ENCODE measurements around the gene R3HDML.
"Not testable (repeated sequence)": the region's sequence is repeated elsewhere in the genome, so short reads cannot be mapped to it uniquely, and the experiment has no call there.

R3HDML gene

GRCh38 chr20:44331201-44331600, 5.6 kb upstream of the R3HDML start:
- no peak for DNase-seq

GRCh38 chr20:44334306-44334705, 2.5 kb upstream of the R3HDML start:
- DNase-seq, result no peak

DNA sequence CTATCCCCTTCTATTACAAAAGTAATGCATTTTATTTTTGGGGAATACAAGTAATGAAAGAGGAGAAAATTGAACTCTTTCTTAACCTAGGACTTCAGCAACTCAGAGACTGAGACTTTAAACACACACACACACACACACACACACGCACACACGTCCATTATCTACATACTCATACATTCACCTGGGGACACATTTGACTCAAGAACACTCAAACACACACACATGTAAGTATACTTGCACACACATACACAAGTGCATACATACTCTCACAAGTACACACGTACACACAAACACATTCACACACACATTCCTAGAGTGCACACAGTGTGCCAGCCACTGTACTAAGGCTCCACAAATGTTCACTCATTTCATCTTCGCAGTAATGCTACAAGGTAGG, 2.1 kb upstream of the R3HDML start:
- no peak for DNase-seq

GRCh38 chr20:44335675-44336074, 1.2 kb upstream of the R3HDML start:
- DNase-seq, result no peak

GRCh38 chr20:44336086-44336485, 757 bp upstream of the R3HDML start:
- DNase-seq, result no peak

- DNase-seq, result no peak
Measured at GRCh38 chr20:44342248-44342647, 5.4 kb downstream of the R3HDML start.

DNA sequence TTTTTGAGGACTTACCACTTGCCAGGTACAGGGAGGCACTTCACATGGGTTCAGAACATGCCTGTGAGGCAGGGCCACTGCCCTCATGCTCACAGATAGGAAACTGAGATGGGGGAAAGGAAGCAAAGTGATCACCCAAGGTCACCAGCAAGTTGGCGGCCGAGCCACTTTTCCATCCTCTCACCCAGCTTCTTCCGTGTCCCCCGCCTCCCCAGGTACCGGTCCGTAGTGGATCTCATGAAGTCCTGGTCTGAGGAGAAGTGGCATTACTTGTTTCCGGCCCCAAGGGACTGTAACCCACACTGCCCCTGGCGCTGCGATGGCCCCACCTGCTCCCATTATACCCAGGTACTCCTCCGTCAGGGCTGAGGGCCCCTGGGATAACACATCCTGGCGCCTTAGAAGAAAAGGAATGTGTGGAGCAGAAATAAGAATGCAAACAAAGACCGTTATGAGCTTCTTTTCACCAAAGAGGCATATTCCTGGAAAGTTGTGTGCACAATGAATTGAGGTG, 6.4 kb downstream of the R3HDML start:
- no peak for DNase-seq

DNA sequence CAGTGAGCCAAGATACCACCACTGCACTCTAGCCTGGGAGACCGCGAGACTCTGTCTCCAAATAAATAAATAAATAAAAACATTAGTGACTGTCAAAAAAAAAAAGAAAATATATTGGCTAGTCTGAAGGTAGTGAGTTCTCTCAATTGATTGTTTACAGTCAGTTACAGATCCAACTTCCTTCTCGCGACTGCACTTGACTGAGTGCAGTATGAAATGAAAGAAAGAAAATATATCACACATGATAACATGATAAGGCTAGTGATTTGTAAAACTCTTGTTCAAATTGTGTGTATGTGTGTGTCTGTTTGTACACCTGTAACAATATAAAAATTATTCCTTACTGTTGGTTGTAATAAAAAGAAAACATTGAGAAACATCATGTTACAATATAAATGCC, 7.9 kb downstream of the R3HDML start:
- no peak for DNase-seq

GRCh38 chr20:44345147-44345546, 8.3 kb downstream of the R3HDML start:
- DNase-seq, result no peak

DNA sequence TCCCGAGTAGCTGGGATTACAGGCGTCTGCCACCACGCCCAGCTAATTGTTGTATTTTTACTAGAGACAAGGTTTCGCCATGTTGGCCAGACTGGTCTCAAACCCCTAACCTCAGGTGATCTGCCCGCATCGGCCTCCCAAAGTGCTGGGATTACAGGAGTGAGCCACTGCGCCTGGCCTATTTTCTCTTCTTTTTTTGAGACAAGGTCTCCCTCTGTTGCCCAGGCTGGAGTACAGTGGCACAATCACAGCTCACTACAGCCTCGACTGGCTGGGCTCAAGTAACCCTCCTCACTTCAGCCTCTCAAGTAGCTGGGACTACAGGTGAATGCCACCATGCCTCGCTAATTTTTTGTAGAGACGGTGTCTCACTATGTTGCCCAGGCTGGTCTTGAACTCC, 9.1 kb downstream of the R3HDML start:
- not testable (repeated sequence) for DNase-seq

- no peak for DNase-seq
Measured at GRCh38 chr20:44348168-44348659, 11.4 kb downstream of the R3HDML start.

- DNase-seq, result no peak
Measured at GRCh38 chr20:44349349-44349748, 12.5 kb downstream of the R3HDML start.

GRCh38 chr20:44350567-44350966, 13.7 kb downstream of the R3HDML start:
- no peak for DNase-seq

DNA sequence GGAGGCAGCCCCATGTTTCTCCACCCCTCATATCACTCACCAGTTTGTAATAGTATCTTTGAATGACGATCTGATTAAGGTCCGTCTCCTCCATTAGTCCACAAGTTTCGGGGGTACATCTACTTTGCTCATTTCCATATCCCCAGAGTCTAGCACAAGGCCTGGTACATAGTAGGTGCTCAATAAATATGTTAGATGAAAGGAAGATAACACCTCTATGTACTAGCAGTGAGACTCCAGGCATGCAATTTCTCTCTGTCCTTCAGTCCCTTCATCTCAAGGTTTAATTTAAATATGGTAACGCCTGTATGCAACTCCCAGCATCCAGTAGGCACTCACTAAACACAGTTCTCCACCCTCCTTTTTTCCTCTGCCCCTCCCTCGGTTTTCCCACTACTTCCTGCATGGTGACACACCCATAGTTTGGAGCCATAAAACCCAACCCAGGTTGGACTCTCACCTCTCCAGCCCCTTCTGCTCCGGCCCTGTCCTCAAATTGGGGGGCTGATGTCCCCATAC, 18.2 kb downstream of the R3HDML start:
- DNase-seq, result no peak

DNA sequence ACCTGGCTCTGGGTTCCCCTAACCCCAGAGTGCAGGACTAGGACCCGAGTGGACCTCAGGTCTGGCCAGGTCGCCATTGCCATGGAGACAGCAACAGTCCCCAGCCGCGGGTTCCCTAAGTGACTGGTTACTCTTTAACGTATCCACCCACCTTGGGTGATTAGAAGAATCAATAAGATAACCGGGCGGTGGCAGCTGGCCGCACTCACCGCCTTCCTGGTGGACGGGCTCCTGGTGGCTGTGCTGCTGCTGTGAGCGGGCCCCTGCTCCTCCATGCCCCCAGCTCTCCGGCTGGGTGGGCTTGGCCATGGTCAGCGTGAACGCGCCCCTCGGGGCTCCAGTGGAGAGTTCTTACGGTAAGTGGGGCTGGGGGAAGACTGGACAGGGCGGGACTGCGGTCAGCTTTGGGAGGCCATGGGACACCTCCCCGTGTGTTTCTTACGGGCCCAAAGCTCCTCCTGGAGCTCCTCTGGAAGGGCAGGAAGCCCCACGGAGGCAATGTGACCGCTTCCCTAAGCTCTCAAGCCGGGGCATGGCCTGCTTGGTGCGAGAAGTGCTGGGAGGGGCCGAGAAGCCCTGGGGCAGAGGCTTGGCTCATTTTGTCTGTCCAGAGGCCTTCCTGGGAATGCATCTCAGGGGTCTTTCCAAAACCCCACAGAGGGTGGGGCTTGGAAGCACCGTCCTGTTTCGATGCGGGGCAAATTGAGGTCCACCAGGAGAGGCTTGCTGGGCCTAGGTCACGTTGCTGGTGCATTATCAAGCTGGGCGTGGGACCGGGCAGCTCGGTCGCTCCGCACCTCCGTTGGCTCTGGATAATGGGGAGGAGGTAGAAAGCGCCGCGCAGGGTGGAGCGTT, 18.9 kb downstream of the R3HDML start, which contains the start of gene HNF4A:
TSS of gene HNF4A (plus strand) at position 202 of the 855 bp plus-strand sequence. CDS start at position 308, 106 bp downstream.
- DNase-seq, result no peak

- DNase-seq, result no peak
Measured at GRCh38 chr20:44356353-44356723, 19.5 kb downstream of the R3HDML start.

DNA sequence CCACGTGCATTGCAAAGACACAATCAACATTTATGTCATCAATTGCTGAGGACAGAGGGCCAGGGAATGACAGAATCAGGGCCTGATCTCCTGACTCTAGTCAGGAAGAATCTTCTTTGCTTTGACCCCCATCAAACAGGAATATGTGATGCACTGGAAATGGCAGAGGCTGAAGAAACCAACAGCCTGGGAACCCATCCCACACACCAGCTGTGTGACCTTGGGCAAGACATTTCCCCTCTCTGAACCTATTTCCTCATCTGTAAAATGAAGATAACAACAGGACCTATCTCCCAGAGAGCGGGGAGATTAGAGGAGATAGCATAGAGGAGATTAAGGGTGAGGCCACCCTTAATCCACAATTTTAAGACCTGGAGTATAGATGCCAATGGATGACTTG, 20.2 kb downstream of the R3HDML start:
- no peak for DNase-seq

DNA sequence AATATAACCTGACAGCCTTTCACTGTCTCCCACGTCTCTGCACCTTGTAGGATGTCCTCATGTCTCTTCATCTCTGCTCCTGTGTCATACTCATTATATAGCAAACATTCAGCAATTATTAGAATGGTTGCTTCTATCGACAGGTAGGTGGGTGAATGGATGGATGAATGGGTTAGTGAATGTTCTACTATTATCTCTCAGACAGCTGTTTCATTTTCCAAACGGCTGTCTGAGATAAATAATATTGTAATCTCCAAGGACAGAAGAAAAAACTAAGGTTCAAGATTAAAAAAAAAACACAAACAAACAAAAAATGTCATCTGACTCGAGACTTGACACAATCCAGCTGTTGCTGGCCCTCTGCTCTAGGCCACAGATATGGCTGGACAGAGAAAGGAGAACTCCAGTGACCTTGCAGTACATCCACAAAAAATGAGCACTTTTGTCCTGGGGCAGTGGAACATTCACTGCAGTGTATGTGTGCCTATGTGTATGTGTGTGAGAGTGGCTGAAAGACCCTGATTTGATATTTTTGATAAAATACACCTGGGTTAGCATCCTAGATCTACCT, 20.8 kb downstream of the R3HDML start:
- no peak for DNase-seq

DNA sequence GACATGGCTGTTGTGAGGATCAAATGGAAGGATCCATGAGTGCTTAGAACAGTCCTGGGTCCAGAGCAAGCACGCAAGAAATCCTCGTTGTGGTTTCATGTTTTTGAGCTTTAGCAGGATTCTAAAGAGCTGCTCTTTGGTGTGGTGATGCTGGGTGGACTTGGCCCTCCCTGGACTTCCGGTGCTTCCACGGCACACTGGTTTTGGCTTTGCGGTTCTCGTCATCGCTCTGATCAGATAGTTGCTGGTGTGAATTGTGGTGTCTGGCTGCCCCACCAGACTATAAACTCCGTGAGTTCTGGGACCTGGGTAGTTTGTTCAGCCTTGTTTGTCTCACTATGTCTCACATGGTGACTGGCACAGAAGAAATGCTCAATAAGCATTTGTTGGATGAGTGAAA, 21.9 kb downstream of the R3HDML start:
- no peak for DNase-seq

GRCh38 chr20:44360221-44360620, 23.4 kb downstream of the R3HDML start:
- no peak for DNase-seq

DNA sequence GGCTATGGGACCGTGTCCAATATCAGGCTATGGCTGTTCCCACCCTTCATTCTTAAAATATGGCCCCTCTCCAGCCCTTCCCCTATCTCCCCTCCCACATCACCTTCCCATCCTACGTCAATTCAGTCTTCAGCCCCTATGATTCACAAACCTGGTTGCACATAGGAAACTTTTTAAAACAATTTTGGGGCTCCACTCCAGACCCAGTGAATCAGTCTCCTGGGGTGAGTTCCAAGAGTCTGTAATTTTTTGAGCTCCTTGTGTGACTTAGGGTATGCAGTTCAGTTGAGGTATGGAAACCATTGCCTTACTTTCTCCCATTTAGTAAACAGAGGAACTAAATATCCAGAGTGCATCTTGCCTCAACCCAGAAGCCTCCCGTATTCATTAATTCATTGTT, 24.2 kb downstream of the R3HDML start:
- no peak for DNase-seq

DNA sequence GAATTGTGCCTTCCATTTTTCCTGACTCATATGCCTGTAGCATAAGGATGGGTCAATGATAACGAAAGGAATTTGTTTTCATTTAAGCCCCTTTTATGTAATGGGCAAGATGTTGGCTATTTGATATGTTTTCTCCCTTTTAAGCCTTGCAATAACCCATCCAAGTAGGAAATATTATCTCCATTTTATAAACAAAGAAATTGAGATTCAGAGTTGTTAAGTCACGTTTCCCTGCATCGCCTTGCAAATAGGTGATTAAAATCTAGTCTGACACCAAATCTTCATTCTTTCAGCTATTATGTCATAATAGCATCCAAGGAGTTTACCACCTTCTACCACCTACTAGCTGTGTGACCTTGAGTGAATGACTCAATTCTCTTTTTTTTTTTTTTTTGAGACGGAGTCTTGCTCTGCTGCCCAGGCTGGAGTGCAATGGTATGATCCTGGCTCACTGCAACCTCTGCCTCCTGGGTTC, 25.7 kb downstream of the R3HDML start:
- no peak for DNase-seq

DNA sequence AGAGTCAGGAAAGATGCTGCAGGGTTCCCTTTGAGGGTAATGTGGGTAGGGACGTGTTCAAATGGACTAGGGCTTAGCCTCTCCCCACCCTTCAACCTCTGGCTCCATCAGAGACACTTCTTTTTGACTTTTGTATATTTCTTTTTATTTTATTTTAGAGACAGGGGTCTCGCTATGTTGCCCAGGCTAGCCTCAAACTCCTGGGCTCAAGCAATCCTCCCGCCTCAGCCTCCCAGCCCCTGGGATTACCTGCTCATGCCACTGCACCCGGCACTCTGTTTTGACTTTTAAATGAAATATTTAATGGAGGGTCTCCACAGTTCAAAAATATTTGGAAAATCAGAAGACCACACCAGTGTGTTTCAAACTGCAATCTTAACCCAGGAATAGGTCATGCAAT, 27.2 kb downstream of the R3HDML start:
- DNase-seq, result no peak

GRCh38 chr20:44364780-44365179, 27.9 kb downstream of the R3HDML start:
- no peak for DNase-seq
